H9 (cell line): ENCODE measurements around the gene FSHR. TPM values are rescaled to one million over a fixed set of nuclear protein-coding genes. Genes with fewer than 3 reads are reported as not detected.

Experiments used
- DNase-seq: peaks from one replicate; pipeline ENCODE4 v3.0.0-alpha.2; 2017
- H2AFZ ChIP-seq: one replicate; pipeline ENCODE4 v1.6.1; 2013; ENCODE audit warnings: mild to moderate bottlenecking, low read length, control low read depth, moderate library complexity
- H2AK5ac ChIP-seq: 2 replicates; pipeline ENCODE4 v1.6.1; 2013; ENCODE audit warnings: low read length, control low read depth, mixed read lengths; ENCODE audit not compliant: insufficient read length
- H2BK120ac ChIP-seq: one replicate; pipeline ENCODE4 v1.6.1; 2013; ENCODE audit warnings: low read depth, mild to moderate bottlenecking, low read length, control low read depth, inconsistent platforms; ENCODE audit not compliant: poor library complexity, severe bottlenecking
- H2BK12ac ChIP-seq: 2 replicates; pipeline ENCODE4 v1.6.1; 2013; ENCODE audit warnings: low read length, control low read depth, mixed read lengths, low read depth; ENCODE audit not compliant: insufficient read length
- H2BK15ac ChIP-seq: 2 replicates; pipeline ENCODE4 v1.6.1; 2013; ENCODE audit warnings: low read depth, low read length, control low read depth
- H2BK20ac ChIP-seq: one replicate; pipeline ENCODE4 v1.6.1; 2013; ENCODE audit warnings: low read depth, mild to moderate bottlenecking, low read length, control low read depth, inconsistent platforms; ENCODE audit not compliant: poor library complexity, severe bottlenecking
- H2BK5ac ChIP-seq: 2 replicates; pipeline ENCODE4 v1.6.1; 2013; ENCODE audit warnings: low read length, control low read depth, mixed read lengths; ENCODE audit not compliant: insufficient read length
- H3K14ac ChIP-seq: 2 replicates; pipeline ENCODE4 v1.6.1; 2013; ENCODE audit warnings: low read length, control low read depth; ENCODE audit not compliant: insufficient read depth
- H3K18ac ChIP-seq: 2 replicates; pipeline ENCODE4 v1.6.1; 2013; ENCODE audit warnings: low read depth, mild to moderate bottlenecking, mixed read lengths, low read length, control low read depth; ENCODE audit not compliant: insufficient read length
- H3K23ac ChIP-seq: 2 replicates; pipeline ENCODE4 v1.6.1; 2013; ENCODE audit warnings: low read length, control low read depth, mixed read lengths, low read depth; ENCODE audit not compliant: insufficient read length
- H3K23me2 ChIP-seq: 2 replicates; pipeline ENCODE4 v1.6.1; 2013; ENCODE audit warnings: low read depth, mild to moderate bottlenecking, mixed read lengths, low read length, control low read depth; ENCODE audit not compliant: insufficient read length, poor library complexity, severe bottlenecking
- H3K27ac ChIP-seq: 2 replicates; pipeline ENCODE4 v1.5.1; 2013; ENCODE audit warnings: low read length, control low read depth, mixed read lengths, low read depth; ENCODE audit not compliant: insufficient read length
- H3K27me3 ChIP-seq: 2 replicates; pipeline ENCODE4 v1.6.1; 2013; ENCODE audit warnings: low read length, control low read depth, inconsistent platforms; ENCODE audit not compliant: insufficient read depth
- H3K4ac ChIP-seq: 2 replicates; pipeline ENCODE4 v1.6.1; 2013; ENCODE audit warnings: low read depth, mild to moderate bottlenecking, control low read depth, inconsistent platforms, low read length, moderate library complexity
- H3K4me1 ChIP-seq: 2 replicates; pipeline ENCODE4 v1.6.1; 2013; ENCODE audit warnings: low read length, control low read depth, inconsistent platforms; ENCODE audit not compliant: insufficient read depth
- H3K4me2 ChIP-seq: 2 replicates; pipeline ENCODE4 v1.6.1; 2013; ENCODE audit warnings: low read length, control low read depth, mixed read lengths; ENCODE audit not compliant: insufficient read length, insufficient read depth
- H3K56ac ChIP-seq: 2 replicates; pipeline ENCODE4 v1.6.1; 2013; ENCODE audit warnings: low read depth, mild to moderate bottlenecking, mixed read lengths, low read length, control low read depth; ENCODE audit not compliant: insufficient read length
- H3K79me1 ChIP-seq: 2 replicates; pipeline ENCODE4 v1.6.1; 2013; ENCODE audit warnings: low read depth, mild to moderate bottlenecking, moderate library complexity, low read length, control low read depth, inconsistent platforms; ENCODE audit not compliant: insufficient read depth, poor library complexity, severe bottlenecking
- H3K79me2 ChIP-seq: 2 replicates; pipeline ENCODE4 v1.6.1; 2013; ENCODE audit warnings: low read length, control low read depth, inconsistent platforms; ENCODE audit not compliant: insufficient read depth
- H3K9ac ChIP-seq: 2 replicates; pipeline ENCODE4 v1.6.1; 2013; ENCODE audit warnings: low read length, control low read depth, mixed read lengths; ENCODE audit not compliant: insufficient read length; ENCODE audit errors: extremely low read depth
- H3K9me3 ChIP-seq: one replicate; pipeline ENCODE4 v1.6.1; 2013; ENCODE audit warnings: low read depth, low read length, inconsistent platforms; ENCODE audit not compliant: control insufficient read depth
- H3T11ph ChIP-seq: one replicate; pipeline ENCODE4 v1.6.1; 2013; ENCODE audit warnings: mild to moderate bottlenecking, low read length, control low read depth, inconsistent platforms
- H4K20me1 ChIP-seq: one replicate; pipeline ENCODE4 v1.6.1; 2013; ENCODE audit not compliant: control insufficient read depth, insufficient read length, insufficient read depth
- H4K5ac ChIP-seq: 2 replicates; pipeline ENCODE4 v1.6.1; 2013; ENCODE audit warnings: low read depth, mild to moderate bottlenecking, mixed read lengths, low read length, control low read depth; ENCODE audit not compliant: insufficient read length
- H4K8ac ChIP-seq: replicated peaks from 2 replicates; pipeline ENCODE4 v1.6.1; 2013; ENCODE audit warnings: low read length, control low read depth, mixed read lengths, low read depth; ENCODE audit not compliant: insufficient read length
- H4K91ac ChIP-seq: 2 replicates; pipeline ENCODE4 v1.6.1; 2013; ENCODE audit warnings: low read depth, mild to moderate bottlenecking, moderate library complexity, mixed read lengths, low read length, control low read depth; ENCODE audit not compliant: insufficient read length
- H3K27ac Mint-ChIP-seq, 3 experiments: 2 replicates in 2 of 3; 3 replicates in 1 of 3; pipeline ENCODE4 v1.8.0; 2020 to 2021; ENCODE audit warnings: mixed read lengths in 3 of 3, mild to moderate bottlenecking in 1 of 3, moderate library complexity in 1 of 3
- H3K27me3 Mint-ChIP-seq: 2 replicates; pipeline ENCODE4 v1.8.0; 2021; ENCODE audit warnings: low read depth, mild to moderate bottlenecking, moderate library complexity, mixed read lengths
- H3K36me3 Mint-ChIP-seq, 3 experiments: 2 replicates in 2 of 3; 3 replicates in 1 of 3; pipeline ENCODE4 v1.8.0; 2020 to 2021; ENCODE audit warnings: low read depth in 3 of 3, mixed read lengths in 3 of 3; ENCODE audit not compliant: insufficient read depth in 1 of 3
- H3K4me1 Mint-ChIP-seq, 2 experiments: 2 replicates each; pipeline ENCODE4 v1.8.0; 2020; ENCODE audit warnings: mixed read lengths in 2 of 2
- H3K4me3 Mint-ChIP-seq, 2 experiments: 2 replicates in 1 of 2; 3 replicates in 1 of 2; pipeline ENCODE4 v1.8.0; 2020 to 2021; ENCODE audit warnings: mild to moderate bottlenecking in 2 of 2, mixed read lengths in 2 of 2, moderate library complexity in 1 of 2
- H3K9me3 Mint-ChIP-seq, 2 experiments: 2 replicates in 1 of 2; 3 replicates in 1 of 2; pipeline ENCODE4 v1.8.0; 2020; ENCODE audit warnings: mild to moderate bottlenecking in 2 of 2, mixed read lengths in 2 of 2, moderate library complexity in 1 of 2
- WGBS: extraction: QIAGEN DNeasy Blood & Tissue Kit; methylation state at CpG from one replicate; pipeline ENCODE4 v1.1.7; 2013; ENCODE audit warnings: missing lambda C conversion rate, low lambda C conversion rate, mixed read lengths; ENCODE audit not compliant: insufficient read length; ENCODE audit errors: extremely low coverage; 5-methylcytosine and 5-hydroxymethylcytosine counted together
- total RNA-seq: library from RNA; stranded (reverse); gene quantifications from 2 replicates; pipeline ENCODE4 v1.2.1, GENCODE V29; 2021
- TF ChIP-seq, protein P1 (sequence below): fragments of 200-600 bp; sonication (generic); conservative IDR thresholded peaks from 3 replicates; pipeline ENCODE4 v1.8.0; 2021; ENCODE audit warnings: antibody characterized with exemption, mild to moderate bottlenecking

FSHR gene
- total RNA-seq, 1 experiment from 2014 or later = not detected

DNA sequence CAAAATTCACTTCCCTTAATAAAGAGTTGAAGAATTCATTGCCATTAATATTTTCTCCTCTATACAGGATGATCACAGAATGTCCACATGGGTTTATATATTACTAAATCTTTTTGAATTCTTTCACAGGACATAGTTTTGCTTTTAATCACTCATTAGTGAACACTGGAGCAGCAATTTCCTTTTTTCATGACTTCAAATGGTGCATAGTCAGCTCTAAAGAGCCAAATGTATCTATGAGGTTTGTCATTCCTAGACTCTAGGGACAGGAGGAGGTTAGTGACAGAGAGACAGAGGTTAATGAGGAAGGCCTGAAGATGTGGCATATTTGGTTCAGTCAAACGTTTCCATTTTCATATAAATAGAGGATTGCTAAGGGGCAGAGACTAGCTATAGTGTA is 111.8 kb downstream of the FSHR start:
- Histone ChIP-seq H4K20me1 (no peaks in the 10 kb centered on the region), H2BK20ac (no peak overlapping the region), H2AFZ (no peak overlapping the region), H2BK120ac (no peak overlapping the region), H2AK5ac (no peak overlapping the region), H2BK15ac (no peak overlapping the region), H4K8ac (no peak overlapping the region), H3K27me3 (no peaks in the 10 kb centered on the region), H2BK5ac (no peak overlapping the region), H4K91ac (no peak overlapping the region), H2BK12ac (no peak overlapping the region), H3K9me3 (no peaks in the 10 kb centered on the region), H3K23me2 (no peaks in the 10 kb centered on the region), H4K5ac (no peak overlapping the region), H3K9ac (no peak overlapping the region), H3K4ac (no peak overlapping the region), H3T11ph (no peak overlapping the region), H3K56ac (no peak overlapping the region), H3K79me2 (no peaks in the 10 kb centered on the region), H3K4me1 (0 out of 2 replicates have a peak, but pooled peaks cover 2% of the 10 kb centered on the region), H3K23ac (no peak overlapping the region), H3K79me1 (no peaks in the 10 kb centered on the region), H3K27ac (no peak overlapping the region), H3K18ac (no peak overlapping the region), H3K14ac (no peak overlapping the region), H3K4me2 (no peak overlapping the region)
- DNase-seq = no peak
- no CpG with 5 or more reads among the region's 1 CpG for WGBS
- Mint-ChIP-seq H3K36me3 (no peaks in the 10 kb centered on the region), H3K4me3 (no peak overlapping the region), H3K27me3 (no peaks in the 10 kb centered on the region), H3K27ac (no peak overlapping the region), H3K9me3 (no peaks in the 10 kb centered on the region), H3K4me1 (peaks cover 14 to 20% of the 10 kb centered on the region in 2 experiments)
- TF ChIP-seq, protein P1, sequence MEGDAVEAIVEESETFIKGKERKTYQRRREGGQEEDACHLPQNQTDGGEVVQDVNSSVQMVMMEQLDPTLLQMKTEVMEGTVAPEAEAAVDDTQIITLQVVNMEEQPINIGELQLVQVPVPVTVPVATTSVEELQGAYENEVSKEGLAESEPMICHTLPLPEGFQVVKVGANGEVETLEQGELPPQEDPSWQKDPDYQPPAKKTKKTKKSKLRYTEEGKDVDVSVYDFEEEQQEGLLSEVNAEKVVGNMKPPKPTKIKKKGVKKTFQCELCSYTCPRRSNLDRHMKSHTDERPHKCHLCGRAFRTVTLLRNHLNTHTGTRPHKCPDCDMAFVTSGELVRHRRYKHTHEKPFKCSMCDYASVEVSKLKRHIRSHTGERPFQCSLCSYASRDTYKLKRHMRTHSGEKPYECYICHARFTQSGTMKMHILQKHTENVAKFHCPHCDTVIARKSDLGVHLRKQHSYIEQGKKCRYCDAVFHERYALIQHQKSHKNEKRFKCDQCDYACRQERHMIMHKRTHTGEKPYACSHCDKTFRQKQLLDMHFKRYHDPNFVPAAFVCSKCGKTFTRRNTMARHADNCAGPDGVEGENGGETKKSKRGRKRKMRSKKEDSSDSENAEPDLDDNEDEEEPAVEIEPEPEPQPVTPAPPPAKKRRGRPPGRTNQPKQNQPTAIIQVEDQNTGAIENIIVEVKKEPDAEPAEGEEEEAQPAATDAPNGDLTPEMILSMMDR = no peak
